Measurements from ENCODE around the gene TANGO6. TPM values are rescaled to one million over a fixed set of nuclear protein-coding genes. Genes with fewer than 3 reads are reported as not detected.

Gene TANGO6
- total and polyA plus RNA-seq, 2 of the 8 experiments (the other 6 are each of a cell fraction or from before 2014, with no cell fraction given), result 5.0 to 19.5 TPM

DNA sequence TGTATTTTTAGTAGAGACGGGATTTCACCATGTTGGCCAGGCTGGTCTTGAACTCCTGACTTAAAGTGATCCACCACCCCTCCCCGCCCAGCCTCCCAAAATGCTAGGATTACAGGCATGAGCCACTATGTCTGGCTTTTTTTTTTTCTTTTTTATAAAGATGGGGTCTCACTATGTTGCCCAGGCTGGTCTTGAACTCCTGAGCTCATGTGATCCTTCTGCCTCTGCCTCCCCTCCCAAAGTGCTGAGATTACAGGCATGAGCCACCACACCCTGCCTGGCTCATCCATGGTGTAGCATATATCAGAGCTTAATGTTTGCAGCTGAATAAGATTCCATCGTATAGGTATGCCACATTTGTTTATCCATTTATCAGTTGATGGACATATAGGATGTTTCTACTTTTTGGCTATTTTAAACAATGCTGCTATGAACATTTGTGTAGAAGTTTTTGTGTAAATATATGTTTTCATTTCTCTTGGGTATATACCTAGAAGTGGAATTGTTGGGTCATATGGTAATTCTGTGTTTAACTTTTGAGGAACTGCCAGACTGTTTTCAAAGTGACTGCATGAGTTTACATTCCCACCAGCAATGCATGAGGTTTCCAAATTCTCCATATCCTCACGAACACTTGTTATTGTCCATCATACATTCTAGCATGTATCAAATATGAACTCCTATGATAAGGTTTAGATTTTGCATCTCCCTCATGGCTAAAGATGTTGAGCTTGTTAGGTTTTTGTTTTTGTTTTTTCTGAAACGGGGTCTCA lies 206.5 kb downstream of the TANGO6 start:
- H3K27me3 ChIP-seq (replicated peaks in 1 of 4; ENCODE audit: control insufficient read depth in 3 of 4, extremely low read depth in 1 of 4, insufficient read depth in 3 of 4, low read length in 3 of 4), result no peaks in the 10 kb centered on the region
- no peak for FAIRE-seq
- H2BK15ac ChIP-seq (ENCODE audit: low read length), result no peak overlapping the region
- H4K5ac ChIP-seq (ENCODE audit: insufficient read length, low read depth, low read length), result no peak overlapping the region
- H4K20me1 ChIP-seq (replicated peaks in 1 of 2; ENCODE audit: control insufficient read depth in 1 of 2, insufficient read depth in 2 of 2, low read length in 2 of 2), result no peaks in the 10 kb centered on the region
- H4K91ac ChIP-seq (replicated peaks; ENCODE audit: insufficient read length, low read length), result no peak overlapping the region
- DNase-seq (ENCODE audit: low read depth in 1 of 2, low spot score in 2 of 2), result no peak
- no peak overlapping the region for H3K4me3 ChIP-seq (ENCODE audit: extremely low read depth in 1 of 4, insufficient read depth in 2 of 4, low read depth in 3 of 4, low read length in 4 of 4)
- no peak overlapping the region for H3K4ac ChIP-seq (replicated peaks; ENCODE audit: insufficient read length, low read depth, low read length)
- H2AFZ ChIP-seq (ENCODE audit: low read length), result no peak overlapping the region
- H3K79me1 ChIP-seq (ENCODE audit: low read depth, low read length), result no peaks in the 10 kb centered on the region
- no peak overlapping the region for H3K27ac ChIP-seq (ENCODE audit: low read depth, low read length)
- no peak overlapping the region for H2BK20ac ChIP-seq (ENCODE audit: low read length)
- no peak overlapping the region for H3K9ac ChIP-seq (replicated peaks in 1 of 4; ENCODE audit: extremely low read depth in 1 of 4, low read depth in 3 of 4, low read length in 3 of 4)
- POLR2A ChIA-PET (ENCODE audit: partially characterized antibody), result interaction anchor here (1.2 kb wide), 1 partner anchor 13 kb away, joined by 3 read pairs; no protein-coding TSS in a partner anchor
- H3K36me3 ChIP-seq (ENCODE audit: control insufficient read depth in 2 of 4, insufficient read depth in 4 of 4, low read length in 3 of 4), result no peaks in the 10 kb centered on the region
- H3K56ac ChIP-seq (replicated peaks; ENCODE audit: insufficient read length, low read depth, low read length), result no peak overlapping the region
- H3K23ac ChIP-seq (ENCODE audit: insufficient read length), result no peak overlapping the region
- H3K4me1 ChIP-seq (replicated peaks in 1 of 4; ENCODE audit: control insufficient read depth in 3 of 4, insufficient read depth in 4 of 4, low read length in 3 of 4), result no peaks in the 10 kb centered on the region
- no peak overlapping the region for H2BK5ac ChIP-seq (ENCODE audit: low read depth, low read length)
- H4K8ac ChIP-seq (ENCODE audit: extremely low read depth, insufficient read depth, low read length), result no peak overlapping the region
- no peaks in the 10 kb centered on the region for H3K23me2 ChIP-seq (ENCODE audit: low read depth, low read length)
- no peak overlapping the region for H2AK5ac ChIP-seq (ENCODE audit: low read depth, low read length)
- H3K9me3 ChIP-seq (ENCODE audit: insufficient read depth in 2 of 2, low read depth in 1 of 2, low read length in 1 of 2), result no peaks in the 10 kb centered on the region
- H2BK12ac ChIP-seq (ENCODE audit: low read depth, low read length), result no peak overlapping the region
- no peak overlapping the region for H2BK120ac ChIP-seq (replicated peaks; ENCODE audit: low read depth, low read length)
- no peaks in the 10 kb centered on the region for H3K79me2 ChIP-seq (ENCODE audit: control insufficient read depth in 1 of 2, insufficient read depth in 2 of 2, low read length in 2 of 2)
- CTCF ChIA-PET (ENCODE audit: partially characterized antibody), result interaction anchor here (0.7 to 4.4 kb wide), 6 partner anchors 12 to 153 kb away, joined by 3 to 26 read pairs (median 4); no protein-coding TSS in a partner anchor
- TF ChIP-seq JUN (IDR thresholded peaks at IDR 0.05; ENCODE audit: low read depth, low read length), result no peak
- no peak for TF ChIP-seq NANOG (IDR thresholded peaks at IDR 0.05; ENCODE audit: insufficient read depth, low read depth, low read length, poor library complexity, severe bottlenecking)
- no peak for TF ChIP-seq CTBP2 (IDR thresholded peaks at IDR 0.05; ENCODE audit: borderline replicate concordance, insufficient read depth, insufficient read length, low read length)
- no peak for TF ChIP-seq KDM1A (IDR thresholded peaks at IDR 0.05; ENCODE audit: borderline replicate concordance, low read length)
- no peak for TF ChIP-seq CREB1 (IDR thresholded peaks at IDR 0.05)
- no peak for TF ChIP-seq HDAC2 (IDR thresholded peaks at IDR 0.05; ENCODE audit: borderline replicate concordance in 1 of 2, low read depth in 2 of 2, low read length in 2 of 2)
- 88% methylated on average over 5 of the region's 5 CpGs; no CpG with 5 or more reads in 1 of the 2 experiments for WGBS, 2 experiments (ENCODE audit: extremely low coverage in 1 of 2, insufficient coverage in 1 of 2, insufficient read length in 1 of 2, insufficient replicate concordance in 2 of 2, low coverage in 1 of 2, low lambda C conversion rate in 2 of 2, missing lambda C conversion rate in 1 of 2)
- no peak overlapping the region for H3K14ac ChIP-seq (ENCODE audit: insufficient read length)
- H3K4me2 ChIP-seq (ENCODE audit: insufficient read depth in 1 of 2, low read depth in 2 of 2, low read length in 2 of 2), result no peak overlapping the region
- H3K18ac ChIP-seq (ENCODE audit: extremely low read depth, low read length), result no peak overlapping the region
